ENCODE measurements around the gene SLC37A2. TPM values are rescaled to one million over a fixed set of nuclear protein-coding genes. Genes with fewer than 3 reads are reported as not detected.

The SLC37A2 gene
- total RNA-seq, 1 donor from 2014 or later: 0.15 TPM

Other genes starting within 250 kb of the SLC37A2 start
- 4.6 and 5.6 TPM in 2 replicates for gene ROBO3, start 197.9 kb upstream of the SLC37A2 start, total RNA-seq
- not detected in 2 replicates for gene ROBO4, start 165.4 kb upstream of the SLC37A2 start, total RNA-seq
- not detected in 2 replicates for gene HEPN1, start 144.1 kb upstream of the SLC37A2 start, total RNA-seq
- not detected in 2 replicates for gene HEPACAM, start 127.3 kb upstream of the SLC37A2 start, total RNA-seq
- 3.9 and 4.2 TPM in 2 replicates for gene CCDC15, start 109.1 kb upstream of the SLC37A2 start, total RNA-seq
- gene TMEM218, start 48.3 kb downstream of the SLC37A2 start, total RNA-seq: 15.1 and 15.9 TPM in 2 replicates
- not detected in 2 replicates for gene PKNOX2, start 101.4 kb downstream of the SLC37A2 start, total RNA-seq